ENCODE measurements around the gene RSPO1. TPM values are rescaled to one million over a fixed set of nuclear protein-coding genes. Genes with fewer than 3 reads are reported as not detected.

RSPO1 gene
- total RNA-seq, 1 experiment from 2014 or later: 0.18 TPM

DNA sequence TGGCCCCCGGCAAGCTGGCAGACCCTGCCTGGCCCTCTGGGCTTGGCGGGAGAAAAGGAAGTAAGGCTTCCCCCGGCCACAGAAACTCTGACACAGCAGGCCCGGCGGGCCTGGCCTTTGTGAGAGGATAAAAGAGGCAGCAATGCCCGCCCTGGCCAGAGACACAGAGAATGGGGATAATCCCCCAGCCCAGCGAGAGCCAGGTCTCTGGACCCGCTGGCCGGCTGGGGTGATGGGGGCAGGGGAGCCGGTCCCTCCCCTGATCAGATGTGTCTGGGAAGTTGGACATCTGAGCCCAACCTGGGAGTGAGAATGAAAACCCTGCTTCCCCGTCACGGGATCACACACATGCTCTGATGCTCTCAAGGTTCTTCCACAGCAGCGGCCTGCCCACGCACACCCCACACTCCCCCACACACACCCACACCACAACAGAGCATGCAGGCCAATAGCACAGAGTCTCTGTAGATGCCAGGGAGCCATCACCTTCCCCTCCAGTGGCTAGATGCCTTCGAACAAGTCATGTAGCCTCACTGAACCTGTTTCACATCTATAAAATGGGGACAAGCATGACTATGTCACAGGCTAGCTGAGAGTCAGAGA lies 4.2 kb downstream of the RSPO1 start:
- no peak for TF ChIP-seq TCF7L2 (IDR thresholded peaks at IDR 0.05; ENCODE audit: low read depth, low read length)
- TF ChIP-seq, protein P1, sequence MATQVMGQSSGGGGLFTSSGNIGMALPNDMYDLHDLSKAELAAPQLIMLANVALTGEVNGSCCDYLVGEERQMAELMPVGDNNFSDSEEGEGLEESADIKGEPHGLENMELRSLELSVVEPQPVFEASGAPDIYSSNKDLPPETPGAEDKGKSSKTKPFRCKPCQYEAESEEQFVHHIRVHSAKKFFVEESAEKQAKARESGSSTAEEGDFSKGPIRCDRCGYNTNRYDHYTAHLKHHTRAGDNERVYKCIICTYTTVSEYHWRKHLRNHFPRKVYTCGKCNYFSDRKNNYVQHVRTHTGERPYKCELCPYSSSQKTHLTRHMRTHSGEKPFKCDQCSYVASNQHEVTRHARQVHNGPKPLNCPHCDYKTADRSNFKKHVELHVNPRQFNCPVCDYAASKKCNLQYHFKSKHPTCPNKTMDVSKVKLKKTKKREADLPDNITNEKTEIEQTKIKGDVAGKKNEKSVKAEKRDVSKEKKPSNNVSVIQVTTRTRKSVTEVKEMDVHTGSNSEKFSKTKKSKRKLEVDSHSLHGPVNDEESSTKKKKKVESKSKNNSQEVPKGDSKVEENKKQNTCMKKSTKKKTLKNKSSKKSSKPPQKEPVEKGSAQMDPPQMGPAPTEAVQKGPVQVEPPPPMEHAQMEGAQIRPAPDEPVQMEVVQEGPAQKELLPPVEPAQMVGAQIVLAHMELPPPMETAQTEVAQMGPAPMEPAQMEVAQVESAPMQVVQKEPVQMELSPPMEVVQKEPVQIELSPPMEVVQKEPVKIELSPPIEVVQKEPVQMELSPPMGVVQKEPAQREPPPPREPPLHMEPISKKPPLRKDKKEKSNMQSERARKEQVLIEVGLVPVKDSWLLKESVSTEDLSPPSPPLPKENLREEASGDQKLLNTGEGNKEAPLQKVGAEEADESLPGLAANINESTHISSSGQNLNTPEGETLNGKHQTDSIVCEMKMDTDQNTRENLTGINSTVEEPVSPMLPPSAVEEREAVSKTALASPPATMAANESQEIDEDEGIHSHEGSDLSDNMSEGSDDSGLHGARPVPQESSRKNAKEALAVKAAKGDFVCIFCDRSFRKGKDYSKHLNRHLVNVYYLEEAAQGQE (IDR thresholded peaks at IDR 0.05; ENCODE audit: insufficient read depth in 1 of 2, low read depth in 2 of 2, low read length in 1 of 2): no peak
- no peak for TF ChIP-seq SIN3A (IDR thresholded peaks at IDR 0.05; ENCODE audit: borderline replicate concordance, insufficient read depth, low read depth, low read length)
- TF ChIP-seq POLR2AphosphoS5 (IDR thresholded peaks at IDR 0.05; ENCODE audit: low read depth, low read length): no peak
- no peaks in the 10 kb centered on the region; the same call in 1 of the 2 replicates for H3K4me1 ChIP-seq (ENCODE audit: control insufficient read depth, insufficient read depth, low read length)
- ChIA-PET POLR2A (no interaction called here), CTCF (no interaction called here)
- in situ Hi-C loops (cut with HindIII; ENCODE audit: low pct_unique_long_range_greater_than_20kb, low sequenced_read_pairs): no loop called here
- DNase-seq (ENCODE audit: low read depth, low spot score) (no peak), ATAC-seq (no peak)
- H3K4me3 ChIP-seq (ENCODE audit: low read depth in 2 of 2, low read length in 2 of 2): no peak overlapping the region
- no peak overlapping the region for H3K27ac ChIP-seq (ENCODE audit: low read length)
- BruUV-seq (replicated peaks): no TSS peak
- no peaks in the 10 kb centered on the region for H3K9me3 ChIP-seq (ENCODE audit: control insufficient read depth, insufficient read depth, low read depth, low read length)
- H3K27me3 ChIP-seq (ENCODE audit: control insufficient read depth, insufficient read depth, low read length): peaks cover 29% of the 10 kb centered on the region
- H3K36me3 ChIP-seq (ENCODE audit: control insufficient read depth, insufficient read depth, low read length): no peaks in the 10 kb centered on the region
- intact Hi-C loops (cut with micrococcal nuclease; ENCODE audit: unreplicated experiment): no loop called here

DNA sequence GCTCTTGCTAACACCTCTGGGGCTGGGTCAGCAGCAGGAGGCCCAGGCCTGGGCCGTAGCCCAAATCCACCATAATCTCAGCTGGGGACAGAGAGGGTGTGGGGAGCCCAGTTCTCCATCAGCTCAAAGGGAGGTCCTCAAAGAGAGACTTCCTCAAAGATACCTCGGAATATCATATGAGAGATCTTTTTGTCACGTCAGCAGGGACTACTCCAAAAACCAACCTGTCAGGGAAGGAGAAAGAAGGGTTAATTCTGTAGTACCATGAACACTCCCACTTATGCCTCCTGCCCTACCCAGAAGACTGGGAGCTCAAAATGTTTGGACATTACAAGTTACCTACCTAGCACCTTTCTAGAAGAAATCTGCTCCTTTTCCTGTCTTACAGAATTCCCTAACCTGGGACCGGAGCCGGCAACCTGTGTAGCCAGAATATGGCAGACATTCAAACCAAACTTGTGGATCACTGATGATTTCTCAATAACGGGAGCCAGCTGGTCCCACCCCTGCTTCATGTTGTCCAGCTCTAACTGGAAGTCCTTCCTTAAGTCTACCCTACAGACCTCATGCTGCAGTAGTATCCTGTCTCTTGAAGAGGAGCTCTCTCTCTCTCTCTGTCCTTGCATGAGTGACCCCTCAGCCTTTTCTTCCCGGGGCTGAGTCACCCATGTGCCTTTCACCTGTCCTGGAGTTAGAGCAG lies 4.8 kb downstream of the RSPO1 start:
- no peak for ATAC-seq
- peaks cover 23% of the 10 kb centered on the region for H3K27me3 ChIP-seq (ENCODE audit: control insufficient read depth, insufficient read depth, low read length)
- no peaks in the 10 kb centered on the region for H3K36me3 ChIP-seq (ENCODE audit: control insufficient read depth, insufficient read depth, low read length)
- CTCF ChIA-PET: no interaction called here
- intact Hi-C loops (cut with micrococcal nuclease; ENCODE audit: unreplicated experiment) (no loop called here), in situ Hi-C loops (cut with HindIII; ENCODE audit: low pct_unique_long_range_greater_than_20kb, low sequenced_read_pairs) (no loop called here)
- BruUV-seq (replicated peaks): no TSS peak
- H3K27ac ChIP-seq (ENCODE audit: low read length): no peak overlapping the region
- POLR2A ChIA-PET: no interaction called here
- no peak overlapping the region for H3K4me3 ChIP-seq (ENCODE audit: low read depth in 2 of 2, low read length in 2 of 2)
- no peaks in the 10 kb centered on the region; the same call in 1 of the 2 replicates for H3K4me1 ChIP-seq (ENCODE audit: control insufficient read depth, insufficient read depth, low read length)
- DNase-seq (ENCODE audit: low read depth, low spot score): no peak
- H3K9me3 ChIP-seq (ENCODE audit: control insufficient read depth, insufficient read depth, low read depth, low read length): no peaks in the 10 kb centered on the region
- TF ChIP-seq, protein P1 (IDR thresholded peaks at IDR 0.05; ENCODE audit: insufficient read depth in 1 of 2, low read depth in 2 of 2, low read length in 1 of 2): no peak
- TF ChIP-seq SIN3A (IDR thresholded peaks at IDR 0.05; ENCODE audit: borderline replicate concordance, insufficient read depth, low read depth, low read length): no peak
- no peak for TF ChIP-seq TCF7L2 (IDR thresholded peaks at IDR 0.05; ENCODE audit: low read depth, low read length)
- no peak for TF ChIP-seq POLR2AphosphoS5 (IDR thresholded peaks at IDR 0.05; ENCODE audit: low read depth, low read length)
- TF ChIP-seq, protein P2, sequence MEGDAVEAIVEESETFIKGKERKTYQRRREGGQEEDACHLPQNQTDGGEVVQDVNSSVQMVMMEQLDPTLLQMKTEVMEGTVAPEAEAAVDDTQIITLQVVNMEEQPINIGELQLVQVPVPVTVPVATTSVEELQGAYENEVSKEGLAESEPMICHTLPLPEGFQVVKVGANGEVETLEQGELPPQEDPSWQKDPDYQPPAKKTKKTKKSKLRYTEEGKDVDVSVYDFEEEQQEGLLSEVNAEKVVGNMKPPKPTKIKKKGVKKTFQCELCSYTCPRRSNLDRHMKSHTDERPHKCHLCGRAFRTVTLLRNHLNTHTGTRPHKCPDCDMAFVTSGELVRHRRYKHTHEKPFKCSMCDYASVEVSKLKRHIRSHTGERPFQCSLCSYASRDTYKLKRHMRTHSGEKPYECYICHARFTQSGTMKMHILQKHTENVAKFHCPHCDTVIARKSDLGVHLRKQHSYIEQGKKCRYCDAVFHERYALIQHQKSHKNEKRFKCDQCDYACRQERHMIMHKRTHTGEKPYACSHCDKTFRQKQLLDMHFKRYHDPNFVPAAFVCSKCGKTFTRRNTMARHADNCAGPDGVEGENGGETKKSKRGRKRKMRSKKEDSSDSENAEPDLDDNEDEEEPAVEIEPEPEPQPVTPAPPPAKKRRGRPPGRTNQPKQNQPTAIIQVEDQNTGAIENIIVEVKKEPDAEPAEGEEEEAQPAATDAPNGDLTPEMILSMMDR (IDR thresholded peaks at IDR 0.05): no peak

Data from Panc1 (cell line).